H1 (cell line): ENCODE results near the gene SLC39A11. TPM values are rescaled to one million over a fixed set of nuclear protein-coding genes. Genes with fewer than 3 reads are reported as not detected.

Experiments used
- CTCF ChIA-PET: fragments of 300-600 bp; sonication (Branson Sonifier 250); formaldehyde crosslinking; loops from one replicate; lab custom pipeline; 2021; ENCODE audit not compliant: partially characterized antibody; lab: Charles Lee
- POLR2A ChIA-PET: fragments of 300-600 bp; sonication (Branson Sonifier 250); formaldehyde crosslinking; loops from one replicate; lab custom pipeline; 2021; ENCODE audit warnings: inconsistent platforms; ENCODE audit not compliant: partially characterized antibody; lab: Charles Lee
- DNase-seq, 2 experiments: peaks; one replicate each; pipeline versions ENCODE4 v3.0.0 to v3.0.0-alpha.2; 2010 to 2022; ENCODE audit warnings: low spot score in 2 of 2, low read depth in 1 of 2, mixed read lengths in 1 of 2
- FAIRE-seq: peaks from 2 replicates; lab custom pipeline; 2011; peaks lifted over from hg19 to GRCh38; lab: Jason Lieb, UNC
- H2AFZ ChIP-seq: 2 replicates; pipeline ENCODE4 v1.8.1; 2012; ENCODE audit warnings: low read length, inconsistent platforms
- H2AK5ac ChIP-seq: 2 replicates; pipeline ENCODE4 v1.6.1; 2013; ENCODE audit warnings: low read depth, low read length
- H2BK120ac ChIP-seq: replicated peaks from 2 replicates; pipeline ENCODE3; 2013; ENCODE audit warnings: low read depth, low read length, inconsistent platforms
- H2BK12ac ChIP-seq: 2 replicates; pipeline ENCODE4 v1.6.1; 2013; ENCODE audit warnings: low read depth, low read length
- H2BK15ac ChIP-seq: 2 replicates; pipeline ENCODE4 v1.6.1; 2013; ENCODE audit warnings: low read length
- H2BK20ac ChIP-seq: 2 replicates; pipeline ENCODE4 v1.6.1; 2013; ENCODE audit warnings: low read length
- H2BK5ac ChIP-seq: 2 replicates; pipeline ENCODE4 v1.6.1; 2013; ENCODE audit warnings: low read depth, low read length
- H3K14ac ChIP-seq: 2 replicates; pipeline ENCODE4 v1.6.1; 2013; ENCODE audit warnings: inconsistent platforms; ENCODE audit not compliant: insufficient read length
- H3K18ac ChIP-seq: 2 replicates; pipeline ENCODE4 v1.6.1; 2013; ENCODE audit warnings: low read length; ENCODE audit errors: extremely low read depth
- H3K23ac ChIP-seq: 2 replicates; pipeline ENCODE4 v1.6.1; 2013; ENCODE audit warnings: inconsistent platforms; ENCODE audit not compliant: insufficient read length
- H3K23me2 ChIP-seq: 2 replicates; pipeline ENCODE4 v1.6.1; 2013; ENCODE audit warnings: low read depth, low read length
- H3K27ac ChIP-seq: 2 replicates; pipeline ENCODE4 v1.6.1; 2011; ENCODE audit warnings: low read depth, low read length, inconsistent platforms
- H3K27me3 ChIP-seq, 4 experiments: replicated peaks in 1 of 4; 1 replicate in 1 of 4; 2 replicates in 3 of 4; pipeline versions ENCODE4 v1.6.1 to v1.8.1; 2011 to 2013; ENCODE audit warnings: low read length in 3 of 4, mild to moderate bottlenecking in 3 of 4, inconsistent platforms in 2 of 4, mixed read lengths in 2 of 4, moderate library complexity in 1 of 4; ENCODE audit not compliant: control insufficient read depth in 3 of 4, insufficient read depth in 3 of 4; ENCODE audit errors: extremely low read depth in 1 of 4
- H3K36me3 ChIP-seq, 4 experiments: 2 replicates each; pipeline versions ENCODE4 v1.6.1 to v1.8.1; 2011 to 2013; ENCODE audit warnings: mild to moderate bottlenecking in 4 of 4, low read length in 3 of 4, moderate library complexity in 2 of 4, control low read depth in 1 of 4, inconsistent platforms in 1 of 4; ENCODE audit not compliant: insufficient read depth in 4 of 4, control insufficient read depth in 2 of 4
- H3K4ac ChIP-seq: replicated peaks from 2 replicates; pipeline ENCODE3; 2013; ENCODE audit warnings: low read length, low read depth, mixed read lengths, inconsistent platforms; ENCODE audit not compliant: insufficient read length
- H3K4me1 ChIP-seq, 4 experiments: replicated peaks in 1 of 4; 1 replicate in 1 of 4; 2 replicates in 3 of 4; pipeline versions ENCODE4 v1.6.1 to v1.8.1; 2011 to 2013; ENCODE audit warnings: low read length in 3 of 4, inconsistent platforms in 2 of 4, mixed read lengths in 1 of 4; ENCODE audit not compliant: insufficient read depth in 4 of 4, control insufficient read depth in 3 of 4
- H3K4me2 ChIP-seq, 2 experiments: 2 replicates each; pipeline versions ENCODE4 v1.6.1 to v1.8.1; 2011 to 2013; ENCODE audit warnings: low read depth in 2 of 2, low read length in 2 of 2, control low read depth in 1 of 2, inconsistent platforms in 1 of 2, mild to moderate bottlenecking in 1 of 2; ENCODE audit not compliant: insufficient read depth in 1 of 2
- H3K4me3 ChIP-seq, 4 experiments: fragments of 200-600, 300-600 bp in 1 of 4; sonication (generic), shearing (Covaris generic), sonication (Bioruptor Twin) in 1 of 4; 2 replicates each; pipeline versions ENCODE4 v1.5.1 to v1.8.1; 2011 to 2016; ENCODE audit warnings: low read length in 4 of 4, low read depth in 3 of 4, control low read depth in 2 of 4, inconsistent platforms in 2 of 4, mild to moderate bottlenecking in 2 of 4, mixed read lengths in 1 of 4, moderate library complexity in 1 of 4; ENCODE audit not compliant: insufficient read depth in 2 of 4; ENCODE audit errors: extremely low read depth in 1 of 4
- H3K56ac ChIP-seq: replicated peaks from 2 replicates; pipeline ENCODE3; 2013; ENCODE audit warnings: low read depth, mild to moderate bottlenecking, mixed read lengths, low read length, inconsistent platforms; ENCODE audit not compliant: insufficient read length
- H3K79me1 ChIP-seq: 2 replicates; pipeline ENCODE4 v1.6.1; 2013; ENCODE audit warnings: low read depth, low read length, control low read depth
- H3K79me2 ChIP-seq, 2 experiments: 2 replicates each; pipeline versions ENCODE4 v1.6.1 to v1.8.1; 2012 to 2013; ENCODE audit warnings: low read length in 2 of 2, mild to moderate bottlenecking in 2 of 2, inconsistent platforms in 1 of 2; ENCODE audit not compliant: insufficient read depth in 2 of 2, control insufficient read depth in 1 of 2
- H3K9ac ChIP-seq, 4 experiments: replicated peaks in 1 of 4; 1 replicate in 1 of 4; 2 replicates in 3 of 4; pipeline versions ENCODE4 v1.6.1 to v1.8.1; 2011 to 2013; ENCODE audit warnings: low read depth in 3 of 4, low read length in 3 of 4, control low read depth in 2 of 4, mild to moderate bottlenecking in 2 of 4, moderate library complexity in 2 of 4, inconsistent platforms in 1 of 4; ENCODE audit errors: extremely low read depth in 1 of 4
- H3K9me3 ChIP-seq, 2 experiments: 2 replicates each; pipeline versions ENCODE4 v1.6.1 to v1.8.1; 2012 to 2013; ENCODE audit warnings: mild to moderate bottlenecking in 2 of 2, moderate library complexity in 2 of 2, control low read depth in 1 of 2, inconsistent platforms in 1 of 2, low read depth in 1 of 2, low read length in 1 of 2, mixed read lengths in 1 of 2; ENCODE audit not compliant: insufficient read depth in 2 of 2
- H4K20me1 ChIP-seq, 2 experiments: replicated peaks in 1 of 2; 2 replicates each; pipeline versions ENCODE3 to v1.8.1; 2011 to 2013; ENCODE audit warnings: inconsistent platforms in 2 of 2, low read length in 2 of 2, mild to moderate bottlenecking in 1 of 2; ENCODE audit not compliant: insufficient read depth in 2 of 2, control insufficient read depth in 1 of 2
- H4K5ac ChIP-seq: 2 replicates; pipeline ENCODE4 v1.6.1; 2013; ENCODE audit warnings: low read length, low read depth, mixed read lengths, inconsistent platforms; ENCODE audit not compliant: insufficient read length
- H4K8ac ChIP-seq: 2 replicates; pipeline ENCODE4 v1.8.0; 2013; ENCODE audit warnings: mild to moderate bottlenecking, moderate library complexity, low read length, inconsistent platforms; ENCODE audit not compliant: insufficient read depth; ENCODE audit errors: extremely low read depth
- H4K91ac ChIP-seq: replicated peaks from 2 replicates; pipeline ENCODE3; 2013; ENCODE audit warnings: low read length, mixed read lengths, inconsistent platforms; ENCODE audit not compliant: insufficient read length
- MAFK ChIP-seq: IDR thresholded peaks from 2 replicates; pipeline ENCODE4 v1.6.1; 2012; ENCODE audit warnings: low read depth, mild to moderate bottlenecking, improper control_type of control experiment, low read length
- SAP30 ChIP-seq: fragments of 300-600 bp; sonication (generic); IDR thresholded peaks from 2 replicates; pipeline ENCODE4 v1.7.1; 2012; ENCODE audit warnings: low read length, moderate library complexity, mild to moderate bottlenecking, inconsistent platforms; ENCODE audit not compliant: insufficient read depth, insufficient replicate concordance
- SIX5 ChIP-seq: IDR thresholded peaks from 2 replicates; pipeline ENCODE4 v1.6.1; 2011; ENCODE audit warnings: mild to moderate bottlenecking, low read depth, low read length
- SUZ12 ChIP-seq: fragments of 200-600 bp; sonication (generic); IDR thresholded peaks from 2 replicates; pipeline ENCODE4 v1.6.1; 2012; ENCODE audit warnings: mild to moderate bottlenecking, inconsistent platforms, low read length, moderate library complexity, mixed read lengths
- whole genome bisulfite sequencing, 2 experiments: shearing (Covaris generic) in 1 of 2; methylation state at CpG; one replicate each; pipeline versions ENCODE4 v1.1.6 to v1.1.7; 2013 to 2015; ENCODE audit warnings: low lambda C conversion rate in 2 of 2, mixed read lengths in 2 of 2, inconsistent platforms in 1 of 2, low coverage in 1 of 2, missing lambda C conversion rate in 1 of 2; ENCODE audit not compliant: insufficient replicate concordance in 2 of 2, insufficient coverage in 1 of 2, insufficient read length in 1 of 2; ENCODE audit errors: extremely low coverage in 1 of 2, missing lambda C conversion rate in 1 of 2; 5-methylcytosine and 5-hydroxymethylcytosine counted together
- polyA plus RNA-seq, 7 experiments: library from polyadenylated mRNA; depleted of rRNA in 3 of 7; stranded (reverse) in 5 of 7; unstranded in 2 of 7; fragments of >200 nt in 5 of 7; fragments of 200-250 nt in 2 of 7; gene quantifications; 1 replicate in 5 of 7; 2 replicates in 1 of 7; 4 replicates in 1 of 7; pipeline versions ENCODE4 v1.2.1 to v1.2.3, GENCODE V29; 2011 to 2013; ENCODE audit warnings: missing spikeins in 2 of 7, mixed read lengths in 2 of 7
- total RNA-seq: library from RNA; stranded (reverse); fragmentation: NEBNext Ultra II Directional; extraction: Animal tissue kit (Norgen Biotek cat#: 25700); gene quantifications from 2 replicates; pipeline ENCODE4 v1.2.1, GENCODE V29; 2021

The SLC39A11 gene
- total and polyA plus RNA-seq, 2 of the 8 experiments (the other 6 are each of a cell fraction or from before 2014, with no cell fraction given) = 12.2 to 19.6 TPM

GRCh38 chr17:72826602-72827001 is 265.9 kb downstream of the SLC39A11 start:
- no peak overlapping the region for H3K27ac ChIP-seq
- H3K4ac ChIP-seq = no peak overlapping the region
- no peak overlapping the region for H3K14ac ChIP-seq
- no peak for FAIRE-seq
- H3K4me2 ChIP-seq = no peak overlapping the region
- H3K4me1 ChIP-seq = no peaks in the 10 kb centered on the region
- H4K91ac ChIP-seq = no peak overlapping the region
- no peak overlapping the region for H2BK20ac ChIP-seq
- DNase-seq = no peak
- H2BK5ac ChIP-seq = no peak overlapping the region
- no peak overlapping the region for H4K5ac ChIP-seq
- H3K79me1 ChIP-seq = no peaks in the 10 kb centered on the region
- no peak overlapping the region for H4K8ac ChIP-seq
- no peak overlapping the region for H2BK120ac ChIP-seq
- H3K23ac ChIP-seq = no peak overlapping the region
- H3K23me2 ChIP-seq = no peaks in the 10 kb centered on the region; the same call in 1 of the 2 replicates
- no peaks in the 10 kb centered on the region for H4K20me1 ChIP-seq
- H3K27me3 ChIP-seq = no peaks in the 10 kb centered on the region
- H2AFZ ChIP-seq = no peak overlapping the region
- POLR2A ChIA-PET = no interaction called here
- no peak for TF ChIP-seq SUZ12
- TF ChIP-seq SIX5 = no peak
- no peak for TF ChIP-seq SAP30
- no peak for TF ChIP-seq MAFK
- TF ChIP-seq, all 59 proteins: peak for 0
- Histone ChIP-seq H3K9ac (no peak overlapping the region), H2BK15ac (no peak overlapping the region), H3K79me2 (no peaks in the 10 kb centered on the region), H2AK5ac (no peak overlapping the region), H2BK12ac (no peak overlapping the region), H3K9me3 (peaks cover 16 to 21% of the 10 kb centered on the region in 2 experiments), H3K4me3 (no peak overlapping the region), H3K56ac (no peak overlapping the region), H3K36me3 (no peaks in the 10 kb centered on the region), H3K18ac (no peak overlapping the region)
- 93% methylated on average over 4 of the region's 4 CpGs; no CpG with 5 or more reads in 1 of the 2 experiments for WGBS, 2 experiments
- CTCF ChIA-PET = no interaction called here
